ENCODE results near the gene NDUFC1.

Gene NDUFC1

GRCh38 chr4:139253046-139253445 is 49.2 kb downstream of the NDUFC1 start:
- DNase-seq (ENCODE audit: low read depth in 2 of 2, low spot score in 1 of 2), result no peak

DNA sequence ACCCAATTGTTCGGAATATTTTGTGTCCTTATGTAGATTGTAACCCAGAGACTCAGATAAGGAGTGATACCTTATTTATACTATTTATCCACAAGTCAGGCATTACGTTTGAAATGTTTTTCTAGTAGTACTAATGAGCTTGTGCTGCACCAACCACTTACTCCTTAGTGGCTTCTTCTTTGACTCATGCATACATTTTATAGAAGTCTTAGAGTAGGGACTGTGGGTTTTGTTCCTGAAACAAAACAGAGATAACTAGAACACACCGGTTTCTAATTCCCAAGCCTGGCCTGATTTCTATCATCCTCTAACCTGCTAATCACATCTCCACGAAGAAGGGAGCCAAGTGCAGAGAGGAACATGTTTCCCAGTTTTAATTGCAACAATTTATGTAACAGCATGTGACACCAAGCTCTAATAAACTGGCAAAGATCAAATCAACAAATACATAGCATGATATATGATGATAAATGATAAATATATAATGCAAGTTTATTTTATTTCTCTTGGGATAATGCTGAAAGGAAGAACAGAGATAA is 54.5 kb downstream of the NDUFC1 start:
- no peak for DNase-seq (ENCODE audit: low read depth in 2 of 2, low spot score in 1 of 2)

- DNase-seq (ENCODE audit: low read depth in 2 of 2, low spot score in 1 of 2), result no peak
These were observed 55.0 kb downstream of the NDUFC1 start for GRCh38 chr4:139247241-139247640.

GRCh38 chr4:139246166-139246565 is 56.1 kb downstream of the NDUFC1 start:
- DNase-seq (ENCODE audit: low read depth in 2 of 2, low spot score in 1 of 2), result no peak

DNA sequence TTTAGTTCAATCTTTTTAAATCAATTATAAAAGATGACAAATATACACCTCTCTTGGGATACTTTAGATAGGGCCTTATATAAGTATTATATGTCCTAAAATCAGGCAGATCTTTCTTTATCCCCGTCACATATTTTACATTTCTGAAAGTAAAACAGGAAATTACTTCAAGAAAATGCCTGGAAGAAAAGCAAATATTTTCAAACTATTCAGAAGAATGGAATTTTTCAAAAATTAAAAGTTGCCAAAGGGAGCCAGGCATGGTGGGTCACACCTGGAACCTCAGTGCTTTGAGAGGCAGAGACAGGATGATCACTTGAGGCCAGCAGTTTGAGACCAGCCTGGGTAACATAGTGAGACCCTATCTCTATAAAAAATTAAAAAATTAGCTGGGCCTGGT is 56.7 kb downstream of the NDUFC1 start:
- no peak for DNase-seq (ENCODE audit: low read depth in 2 of 2, low spot score in 1 of 2)

GRCh38 chr4:139243448-139244365 is 58.6 kb downstream of the NDUFC1 start:
- no peak for DNase-seq (ENCODE audit: low read depth in 2 of 2, low spot score in 1 of 2)

GRCh38 chr4:139242511-139243051 is 59.7 kb downstream of the NDUFC1 start:
- DNase-seq (ENCODE audit: low read depth in 2 of 2, low spot score in 1 of 2), result no peak

DNA sequence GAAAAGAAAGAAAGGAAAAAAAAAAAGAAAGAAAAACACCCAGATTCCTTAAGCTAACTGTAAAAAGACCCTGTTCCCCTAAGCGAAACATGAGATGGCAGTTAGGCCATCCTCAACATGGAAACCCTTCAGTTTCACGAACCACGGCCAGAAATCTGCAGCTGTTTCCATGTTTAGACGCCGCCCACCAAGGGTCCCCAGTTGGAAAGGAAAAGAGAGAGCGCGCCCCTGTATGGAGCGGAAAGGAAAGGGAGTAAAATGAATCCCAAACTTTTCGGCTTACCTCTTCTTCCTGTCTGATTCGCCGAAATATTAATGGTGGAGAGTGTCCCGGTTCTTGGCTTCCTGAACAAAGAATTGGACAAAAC is 60.5 kb downstream of the NDUFC1 start:
- no peak for DNase-seq (ENCODE audit: low read depth in 2 of 2, low spot score in 1 of 2)

DNA sequence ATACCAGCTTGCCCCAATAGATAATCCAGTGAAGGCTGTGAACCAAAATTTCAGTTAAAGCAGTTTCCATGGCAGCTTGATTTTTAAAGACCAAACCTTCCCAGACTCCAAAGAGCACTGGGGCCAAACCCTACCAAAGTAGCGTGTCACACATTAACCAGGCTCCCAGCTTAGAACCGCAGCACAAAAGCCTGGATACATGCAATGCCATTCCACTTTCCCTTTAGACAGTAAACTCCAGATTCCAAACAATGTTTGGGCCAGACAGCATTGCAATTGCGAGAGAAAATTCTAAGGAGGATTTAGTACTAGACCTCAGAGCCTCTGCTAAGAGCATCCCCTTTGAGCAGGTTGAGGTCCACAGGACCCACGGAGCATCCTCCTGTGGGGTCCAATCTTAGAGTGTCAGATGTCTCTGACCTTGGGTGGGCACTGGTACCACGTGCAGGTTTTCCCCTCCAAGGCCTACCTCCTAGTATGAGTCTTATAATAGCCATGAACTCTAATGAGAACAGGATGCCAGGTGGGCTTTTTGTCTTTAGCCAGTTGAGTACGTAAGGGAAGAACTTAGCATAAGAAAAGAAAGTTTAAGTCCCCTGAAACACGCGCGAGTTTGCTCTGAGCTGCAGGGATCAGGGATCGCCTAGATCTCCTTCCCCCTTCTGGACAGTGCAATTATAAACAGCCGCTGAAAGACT is 61.0 kb downstream of the NDUFC1 start:
- no peak for DNase-seq (ENCODE audit: low read depth in 2 of 2, low spot score in 1 of 2)
